IPS DF 19.7 (cell line): ENCODE results near the gene TCEA2.
A peak's percentile ranks its signal among the peaks of the same experiment; 100 is the strongest.

Experiments
- DNase-seq: peaks from one replicate; pipeline ENCODE4 v3.0.0-alpha.2; 2013; ENCODE audit warnings: low read depth, low spot score

TCEA2 gene

GRCh38 chr20:64062596-64063388 lies at the start of gene TCEA2:
TCEA2 (plus strand) TSS chr20:64063198; CDS start chr20:64063313, 115 bp downstream.
- peak; percentile 80 for DNase-seq

- DNase-seq, result no peak
Observed at GRCh38 chr20:64015635-64016034, 47.4 kb upstream of the TCEA2 start.

GRCh38 chr20:64021124-64021975 lies 41.6 kb upstream of the TCEA2 start:
- DNase-seq, result no peak

- no peak for DNase-seq
Observed at GRCh38 chr20:64022671-64023360, 40.2 kb upstream of the TCEA2 start.

GRCh38 chr20:64023361-64024140 lies 39.4 kb upstream of the TCEA2 start:
- no peak for DNase-seq

GRCh38 chr20:64024141-64024990 lies 38.6 kb upstream of the TCEA2 start:
- no peak for DNase-seq

- no peak for DNase-seq
Observed at GRCh38 chr20:64025101-64025825, 37.7 kb upstream of the TCEA2 start.

- DNase-seq, result no peak
Observed at GRCh38 chr20:64025826-64026412, 37.1 kb upstream of the TCEA2 start.

- DNase-seq, result no peak
Observed at GRCh38 chr20:64027981-64028685, 34.9 kb upstream of the TCEA2 start.

GRCh38 chr20:64029293-64030117 lies 33.5 kb upstream of the TCEA2 start:
- DNase-seq, result no peak

- no peak for DNase-seq
Observed at GRCh38 chr20:64030371-64031134, 32.4 kb upstream of the TCEA2 start.

GRCh38 chr20:64031822-64032314 lies 31.1 kb upstream of the TCEA2 start:
- no peak for DNase-seq

GRCh38 chr20:64032706-64033624 lies 30.0 kb upstream of the TCEA2 start:
- DNase-seq, result no peak

- no peak for DNase-seq
Observed at GRCh38 chr20:64033981-64034493, 29.0 kb upstream of the TCEA2 start.
